Thyroid gland (tissue), 4 donors: ENCODE data around the gene GK.

Experiments used
- CTCF ChIP-seq, 6 experiments: fragments of 200-600 bp in 3 of 6; fragments of 450-650 bp in 3 of 6; sonication (generic) in 3 of 6; IDR thresholded peaks; one replicate each; pipeline ENCODE4 v1.5.1; 2016 to 2019; ENCODE audit warnings: antibody characterized with exemption in 6 of 6, mild to moderate bottlenecking in 2 of 6, inconsistent platforms in 1 of 6, moderate library complexity in 1 of 6
- POLR2A ChIP-seq, 2 donors: fragments of 450-650 bp; IDR thresholded peaks; one replicate each; pipeline ENCODE4 v1.6.1; 2017; ENCODE audit warnings: antibody characterized with exemption in 2 of 2, mild to moderate bottlenecking in 2 of 2, moderate library complexity in 1 of 2

- TF ChIP-seq CTCF (IDR thresholded peaks at IDR 0.05) (no peak), POLR2A (IDR thresholded peaks at IDR 0.05) (no peak)
Measured at GRCh38 chrX:30706216-30706775, 53.1 kb downstream of the GK start.
